CD4-positive, alpha-beta T cell treated with Interleukin-6 for 4 hours (primary cell): ENCODE results near the gene IMMP2L.
"Not testable (repeated sequence)": the region's sequence is repeated elsewhere in the genome, so short reads cannot be mapped to it uniquely, and the experiment has no call there.

Source experiments
- DNase-seq: peaks from one replicate; pipeline ENCODE4 v3.0.0-alpha.2; 2020; ENCODE audit warnings: mixed read lengths

The IMMP2L gene

GRCh38 chr7:111091593-111092358 lies 470.5 kb downstream of the IMMP2L start:
- DNase-seq: no peak

- peak; percentile 60 for DNase-seq
Observed at GRCh38 chr7:111090846-111091245, 471.4 kb downstream of the IMMP2L start, which contains the start of gene LRRN3. TSS of gene LRRN3 (plus strand) at chr7:111091127. CDS start at chr7:111122773, 31,646 bp downstream.

GRCh38 chr7:111089822-111090426 lies 472.4 kb downstream of the IMMP2L start:
- DNase-seq: no peak

GRCh38 chr7:111088328-111088727 lies 474.0 kb downstream of the IMMP2L start:
- no peak for DNase-seq

- DNase-seq: no peak
Observed at GRCh38 chr7:111086532-111086931, 475.8 kb downstream of the IMMP2L start.

- no peak for DNase-seq
Observed at GRCh38 chr7:111085356-111085755, 476.9 kb downstream of the IMMP2L start.

- DNase-seq: peak; percentile 57
Observed at GRCh38 chr7:111083413-111083812, 478.9 kb downstream of the IMMP2L start.

GRCh38 chr7:111082351-111082750 lies 479.9 kb downstream of the IMMP2L start:
- DNase-seq: no peak

- DNase-seq: no peak
Observed at GRCh38 chr7:111081546-111082267, 480.6 kb downstream of the IMMP2L start.

GRCh38 chr7:111080495-111081105 lies 481.7 kb downstream of the IMMP2L start:
- DNase-seq: no peak

- no peak for DNase-seq
Observed at GRCh38 chr7:111077001-111077400, 485.3 kb downstream of the IMMP2L start.

GRCh38 chr7:111076205-111076604 lies 486.1 kb downstream of the IMMP2L start:
- DNase-seq: peak; percentile 46

- DNase-seq: no peak
Observed at GRCh38 chr7:111075498-111075897, 486.8 kb downstream of the IMMP2L start.

GRCh38 chr7:111074748-111075146 lies 487.5 kb downstream of the IMMP2L start:
- no peak for DNase-seq

- no peak for DNase-seq
Observed at GRCh38 chr7:111074071-111074747, 488.1 kb downstream of the IMMP2L start.

- not testable (repeated sequence) for DNase-seq
Observed at GRCh38 chr7:111072658-111073057, 489.6 kb downstream of the IMMP2L start.

- DNase-seq: no peak
Observed at GRCh38 chr7:111071556-111071955, 490.7 kb downstream of the IMMP2L start.

GRCh38 chr7:111068618-111069017 lies 493.7 kb downstream of the IMMP2L start:
- no peak for DNase-seq

- DNase-seq: no peak
Observed at GRCh38 chr7:111067682-111068081, 494.6 kb downstream of the IMMP2L start.

- no peak for DNase-seq
Observed at GRCh38 chr7:111067251-111067650, 495.0 kb downstream of the IMMP2L start.

- DNase-seq: no peak
Observed at GRCh38 chr7:111063166-111063565, 499.1 kb downstream of the IMMP2L start.

- no peak for DNase-seq
Observed at GRCh38 chr7:111059833-111060232, 502.5 kb downstream of the IMMP2L start.

- DNase-seq: no peak
Observed at GRCh38 chr7:111057066-111057465, 505.2 kb downstream of the IMMP2L start.
